Frontal cortex (tissue), 4 donors: ENCODE results near the gene HBP1. TPM values are rescaled to one million over a fixed set of nuclear protein-coding genes. Genes with fewer than 3 reads are reported as not detected.

ENCODE experiments used
- DNase-seq, 2 donors: peaks; one replicate each; pipeline ENCODE4 v3.0.0; 2012; ENCODE audit warnings: low spot score in 2 of 2
- FAIRE-seq: peaks from 2 replicates; lab custom pipeline; 2012; peaks lifted over from hg19 to GRCh38; lab: Jason Lieb, UNC
- total RNA-seq: library from RNA; depleted of rRNA; stranded (reverse); fragments of >200 nt; gene quantifications from one replicate; pipeline ENCODE4 v1.2.3, GENCODE V29; 2014
- donor health status: control.
- donor health status: control.
- donor health status: control.

The HBP1 gene
- total RNA-seq, 1 donor from 2014 or later, result 55.0 TPM

- FAIRE-seq, result no peak
Observed at GRCh38 chr7:107179326-107180164, 10.7 kb downstream of the HBP1 start.

GRCh38 chr7:107180378-107180777 is 11.6 kb downstream of the HBP1 start:
- no peak for FAIRE-seq

More at GRCh38 chr7:107179326-107180164, 10.7 kb downstream of the HBP1 start:
- no peak for DNase-seq

GRCh38 chr7:107181172-107181571 is 12.4 kb downstream of the HBP1 start:
- no peak for FAIRE-seq
- no peak for DNase-seq

More at GRCh38 chr7:107180378-107180777, 11.6 kb downstream of the HBP1 start:
- no peak for DNase-seq

- no peak for FAIRE-seq
Observed at GRCh38 chr7:107185716-107186115, 16.9 kb downstream of the HBP1 start.

DNA sequence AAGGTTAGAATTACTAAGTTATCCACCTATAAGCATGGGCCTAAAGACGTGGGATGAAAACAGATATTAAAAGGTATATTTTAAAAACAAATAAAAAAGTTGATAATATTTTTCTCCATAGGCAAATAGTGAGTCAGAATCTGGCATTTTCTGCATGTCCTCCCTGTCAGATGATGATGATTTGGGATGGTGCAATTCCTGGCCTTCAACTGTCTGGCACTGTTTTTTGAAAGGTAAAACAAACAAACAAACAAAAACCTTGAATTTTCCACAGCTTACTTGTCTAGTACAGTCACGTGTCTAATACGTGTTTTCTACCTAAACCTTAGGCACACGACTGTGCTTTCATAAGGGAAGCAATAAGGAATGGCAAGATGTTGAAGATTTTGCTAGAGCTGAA is 17.4 kb downstream of the HBP1 start:
- no peak for FAIRE-seq
- DNase-seq, result no peak

More at GRCh38 chr7:107185716-107186115, 16.9 kb downstream of the HBP1 start:
- DNase-seq, result no peak

GRCh38 chr7:107187774-107188173 is 19.0 kb downstream of the HBP1 start:
- no peak for FAIRE-seq

DNA sequence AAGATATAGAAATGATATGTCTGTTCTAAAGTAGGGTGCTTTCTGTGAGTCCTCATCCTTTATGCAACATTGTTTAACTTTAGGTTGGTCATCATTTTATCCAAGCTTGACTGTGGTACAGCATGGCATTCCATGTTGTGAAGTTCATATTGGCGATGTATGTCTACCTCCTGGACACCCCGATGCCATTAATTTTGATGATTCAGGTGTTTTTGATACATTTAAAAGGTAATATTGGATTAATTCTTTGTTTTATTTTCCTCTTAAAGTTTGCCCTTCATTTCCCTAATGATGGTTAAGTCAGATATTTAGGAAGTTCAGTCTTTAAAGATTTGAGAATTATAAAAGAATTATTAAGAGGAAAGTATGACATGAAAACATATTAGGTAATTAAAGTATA is 21.3 kb downstream of the HBP1 start:
- FAIRE-seq (no peak), DNase-seq (no peak)

More at GRCh38 chr7:107187774-107188173, 19.0 kb downstream of the HBP1 start:
- no peak for DNase-seq

DNA sequence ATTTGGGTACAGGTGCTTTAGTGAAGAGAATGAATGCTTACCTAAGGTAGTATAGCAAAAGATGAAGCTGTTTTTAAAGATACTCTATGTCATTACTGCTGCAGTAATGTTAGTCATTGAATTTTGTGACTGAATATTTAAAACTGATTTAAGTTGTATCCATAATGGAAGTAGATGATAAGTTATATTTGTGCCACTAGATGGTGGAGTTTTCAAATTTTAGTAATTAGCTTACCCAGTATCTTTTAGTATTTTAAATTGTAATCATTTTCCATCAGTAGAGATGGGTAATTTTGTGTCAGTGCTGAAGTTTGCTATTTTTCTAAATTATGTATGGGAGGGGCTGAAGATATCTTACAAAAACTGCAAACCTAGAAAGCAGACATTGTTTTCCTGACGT is 25.2 kb downstream of the HBP1 start:
- FAIRE-seq (no peak), DNase-seq (no peak)

DNA sequence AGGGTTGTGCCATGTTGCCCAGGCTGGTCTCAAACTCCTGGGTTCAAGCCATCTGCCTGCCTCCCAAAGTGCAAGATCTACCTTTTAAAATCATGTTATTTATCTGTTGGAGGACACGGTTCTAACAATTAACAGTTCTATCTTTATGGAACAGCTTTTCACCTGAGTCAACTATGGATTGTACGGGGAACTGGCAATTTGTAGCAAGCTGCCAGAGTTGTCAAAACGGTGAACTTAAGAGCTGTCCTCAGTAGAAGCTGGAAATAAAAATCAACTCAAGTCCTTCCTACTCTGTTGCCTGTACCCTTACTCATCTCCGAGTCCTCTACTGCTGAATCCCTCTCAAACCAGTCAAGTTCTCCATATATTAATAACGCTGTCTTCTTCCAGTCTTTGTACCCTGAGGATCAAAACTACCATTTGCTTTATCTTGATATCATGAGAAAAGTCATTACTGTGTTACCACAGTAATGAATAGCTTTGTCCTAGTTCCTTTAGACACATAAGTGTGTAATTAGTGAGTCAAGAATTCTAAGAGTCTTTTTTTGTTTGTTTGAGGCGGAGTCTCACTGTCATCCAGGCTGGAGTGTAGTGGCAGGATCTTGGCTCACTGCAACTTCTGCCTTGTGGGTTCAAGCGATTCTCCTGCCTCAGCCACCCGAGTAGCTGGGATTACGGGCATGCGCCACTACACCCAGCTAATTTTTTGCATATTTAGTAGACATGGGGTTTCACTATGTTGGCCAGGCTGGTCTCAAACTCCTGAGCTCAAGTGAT is 28.2 kb downstream of the HBP1 start:
- DNase-seq (no peak), FAIRE-seq (no peak)

DNA sequence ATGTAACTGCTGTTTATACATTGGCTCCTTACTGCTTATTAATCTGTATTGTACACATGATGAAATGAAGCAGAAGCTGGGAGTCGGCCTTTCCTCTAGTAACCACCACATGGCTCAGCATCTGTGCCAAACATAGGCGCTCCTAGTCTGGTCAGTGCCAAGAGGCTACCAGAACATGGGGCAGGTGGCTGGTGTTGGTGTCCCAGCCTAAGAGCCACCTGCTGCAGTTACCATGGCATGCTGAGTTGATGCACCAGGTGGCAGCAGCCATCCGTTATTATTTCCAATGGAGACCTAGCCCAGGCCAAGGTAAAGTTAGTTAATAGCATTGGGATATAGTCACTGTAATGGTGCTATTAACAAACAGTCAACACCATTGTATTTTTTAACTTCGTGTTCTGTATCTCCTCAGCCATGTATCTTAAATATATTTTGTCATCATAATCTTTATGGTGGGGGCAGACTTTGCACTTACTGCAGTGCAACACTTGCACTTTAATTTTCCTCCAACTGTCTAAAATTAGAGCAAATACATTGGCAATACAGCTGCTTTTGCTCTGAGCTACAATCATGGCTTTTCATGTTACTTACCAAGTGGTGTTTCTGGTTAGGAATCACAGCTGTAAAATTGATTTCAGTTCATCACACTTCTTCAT is 33.1 kb downstream of the HBP1 start:
- DNase-seq (no peak), FAIRE-seq (no peak)

DNA sequence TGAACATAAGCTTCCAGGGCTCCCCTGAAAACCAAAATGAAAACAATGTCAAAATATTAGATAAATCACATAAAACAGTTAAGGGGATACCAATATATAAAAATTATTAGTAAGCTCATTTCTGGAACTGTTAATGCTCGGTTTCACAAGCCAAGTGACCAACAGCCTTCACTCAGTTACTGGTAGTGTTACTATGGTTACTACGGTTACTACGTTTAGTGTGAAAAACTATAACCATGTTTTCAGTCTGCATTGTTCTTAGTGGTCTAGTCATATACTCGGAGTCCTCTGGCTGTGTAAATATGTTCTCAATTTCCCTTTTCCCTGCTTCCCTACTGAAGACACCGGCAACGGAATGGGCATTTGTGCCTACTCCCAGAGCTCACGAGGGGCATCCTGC is 34.8 kb downstream of the HBP1 start:
- DNase-seq (no peak), FAIRE-seq (no peak)

DNA sequence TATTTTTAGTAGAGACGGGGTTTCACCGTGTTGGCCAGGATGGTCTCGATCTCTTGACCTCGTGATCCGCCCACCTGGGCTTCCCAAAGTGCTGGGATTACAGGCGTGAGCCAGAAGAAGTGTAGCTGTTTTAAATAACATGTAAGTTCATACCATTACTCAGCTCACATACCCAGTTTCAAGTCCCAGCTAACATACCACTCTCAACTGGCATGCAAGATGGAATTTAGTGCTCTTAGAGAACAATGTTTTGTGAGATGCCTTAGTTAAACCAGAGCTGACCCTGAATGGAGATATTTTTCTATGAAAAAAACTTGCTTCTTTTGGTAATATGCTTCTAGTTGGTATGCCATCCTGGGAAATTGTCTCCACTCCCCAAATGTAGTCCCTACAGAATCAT is 37.3 kb downstream of the HBP1 start:
- DNase-seq (no peak), FAIRE-seq (no peak)

DNA sequence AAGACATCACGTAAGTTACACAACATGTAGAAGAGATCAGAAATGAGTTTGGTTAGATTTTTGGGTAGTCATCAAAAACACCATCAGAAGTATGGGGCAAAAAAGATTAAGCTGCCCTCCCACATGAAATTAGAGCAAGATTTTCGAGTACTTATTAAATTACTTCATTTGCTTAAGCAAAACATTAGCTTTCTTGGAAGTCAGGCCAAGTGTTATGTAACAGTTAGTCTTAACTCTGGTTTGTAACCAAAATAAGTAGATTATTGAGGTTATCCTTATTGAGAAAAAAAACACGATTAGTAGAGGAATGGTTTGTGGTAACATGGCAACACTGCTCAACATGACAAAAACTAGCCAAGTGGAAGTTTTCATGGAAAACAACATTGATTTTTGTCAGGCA is 37.9 kb downstream of the HBP1 start:
- FAIRE-seq (no peak), DNase-seq (no peak)

GRCh38 chr7:107207459-107207858 is 38.7 kb downstream of the HBP1 start:
- no peak for FAIRE-seq
- DNase-seq, result no peak

- DNase-seq (no peak), FAIRE-seq (no peak)
Observed at GRCh38 chr7:107208024-107208521, 39.3 kb downstream of the HBP1 start.

GRCh38 chr7:107208563-107208962 is 39.8 kb downstream of the HBP1 start:
- no peak for FAIRE-seq

GRCh38 chr7:107209565-107209964 is 40.8 kb downstream of the HBP1 start:
- no peak for FAIRE-seq

More at GRCh38 chr7:107208563-107208962, 39.8 kb downstream of the HBP1 start:
- no peak for DNase-seq

GRCh38 chr7:107210400-107210799 is 41.6 kb downstream of the HBP1 start:
- DNase-seq (no peak), FAIRE-seq (no peak)

More at GRCh38 chr7:107209565-107209964, 40.8 kb downstream of the HBP1 start:
- no peak for DNase-seq

- FAIRE-seq, result no peak
- no peak for DNase-seq
Observed at GRCh38 chr7:107212725-107213124, 43.9 kb downstream of the HBP1 start.

DNA sequence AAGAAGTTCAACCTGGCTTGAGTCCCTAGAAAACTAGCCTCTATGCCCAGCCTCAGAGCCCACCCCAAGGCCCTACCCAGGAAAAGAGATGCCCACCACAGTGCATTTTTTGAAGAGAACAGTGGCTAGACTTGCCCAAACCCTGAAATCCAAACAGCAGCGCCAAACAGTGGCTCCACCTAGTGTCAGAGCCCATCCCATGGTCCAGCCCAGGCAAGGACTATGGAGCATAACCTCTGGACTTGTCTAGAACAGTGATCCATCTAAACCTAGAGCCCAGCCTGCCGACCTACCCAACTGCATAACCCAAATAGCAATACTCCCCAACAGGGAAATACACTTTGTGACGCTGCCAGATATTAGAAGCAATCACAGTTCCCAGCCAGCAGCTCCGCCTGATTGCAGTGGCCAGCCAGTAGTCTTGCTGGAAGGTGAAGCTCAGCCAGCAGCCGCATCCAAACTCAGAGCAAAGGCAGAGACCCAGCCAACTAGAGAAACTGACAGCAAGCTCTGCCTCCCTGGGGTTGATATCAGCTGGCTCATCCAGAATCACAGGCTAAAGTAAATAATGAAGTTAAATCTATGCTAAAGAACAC is 44.5 kb downstream of the HBP1 start:
- FAIRE-seq, result no peak
- DNase-seq, result no peak
